Measurements from ENCODE around the gene EIF4ENIF1.
"Not testable (repeated sequence)": the region's sequence is repeated elsewhere in the genome, so short reads cannot be mapped to it uniquely, and the experiment has no call there.

EIF4ENIF1 gene

GRCh38 chr22:31496007-31496734, 6.5 kb upstream of the EIF4ENIF1 start, which contains the start of gene SFI1:
Gene SFI1, plus strand, starts transcription at chr22:31496536. Its CDS starts 11,749 bp downstream, at chr22:31508285.
- H3K4me3 ChIP-seq (ENCODE audit: low read depth, low read length): peak within 1 kb of the TSS; percentile 69
- peak; percentile 93 for DNase-seq (ENCODE audit: low read depth)
- TF ChIP-seq MYC (IDR thresholded peaks at IDR 0.05; ENCODE audit: low read depth, low read length) (no peak; the same call in 1 of the 2 replicates), POLR2A (IDR thresholded peaks at IDR 0.05; ENCODE audit: extremely low read depth, insufficient read length) (peak; percentile 27), CTCF (IDR thresholded peaks at IDR 0.05; ENCODE audit: low read depth, low read length) (peak; percentile 14), MAX (IDR thresholded peaks at IDR 0.05; ENCODE audit: low read depth, low read length) (peak; percentile 75)

- no peak for DNase-seq (ENCODE audit: low read depth)
- no peak for TF ChIP-seq MAX (IDR thresholded peaks at IDR 0.05; ENCODE audit: low read depth, low read length)
- no peak for TF ChIP-seq MYC (IDR thresholded peaks at IDR 0.05; ENCODE audit: low read depth, low read length)
- TF ChIP-seq CTCF (IDR thresholded peaks at IDR 0.05; ENCODE audit: low read depth, low read length): no peak
- TF ChIP-seq POLR2A (IDR thresholded peaks at IDR 0.05; ENCODE audit: extremely low read depth, insufficient read length): no peak
- peak overlapping the region; percentile 69 for H3K4me3 ChIP-seq (ENCODE audit: low read depth, low read length)
Measured at GRCh38 chr22:31495343-31495742, 5.7 kb upstream of the EIF4ENIF1 start.

DNA sequence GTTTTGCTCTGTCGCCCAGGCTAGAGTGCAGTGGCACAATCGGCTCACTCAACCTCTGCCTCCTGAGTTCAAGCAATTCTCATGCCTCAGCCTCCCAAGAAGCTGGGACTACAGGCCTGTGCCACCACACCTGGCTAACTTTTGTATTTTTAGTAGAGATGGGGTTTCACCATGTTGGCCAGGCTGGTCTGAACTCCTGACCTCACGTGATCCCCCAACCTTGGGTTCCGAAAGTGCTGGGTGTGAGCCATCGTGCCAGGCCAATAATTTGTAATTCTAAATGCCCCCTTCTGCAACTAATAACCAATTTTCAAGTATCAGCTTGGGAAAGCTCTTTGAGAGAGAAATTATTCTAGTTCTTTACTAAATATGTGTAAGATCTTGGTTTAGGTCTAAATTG, 3.7 kb upstream of the EIF4ENIF1 start:
- not testable (repeated sequence) for H3K4me3 ChIP-seq (ENCODE audit: low read depth, low read length); DNase-seq (ENCODE audit: low read depth)

- H3K4me3 ChIP-seq (ENCODE audit: low read depth, low read length): no peak overlapping the region
- TF ChIP-seq POLR2A (IDR thresholded peaks at IDR 0.05; ENCODE audit: extremely low read depth, insufficient read length) (no peak), MYC (IDR thresholded peaks at IDR 0.05; ENCODE audit: low read depth, low read length) (no peak), CTCF (IDR thresholded peaks at IDR 0.05; ENCODE audit: low read depth, low read length) (no peak), MAX (IDR thresholded peaks at IDR 0.05; ENCODE audit: low read depth, low read length) (no peak)
- DNase-seq (ENCODE audit: low read depth): no peak
Measured at GRCh38 chr22:31492151-31492550, 2.5 kb upstream of the EIF4ENIF1 start.

- TF ChIP-seq CTCF (IDR thresholded peaks at IDR 0.05; ENCODE audit: low read depth, low read length): no peak
- no peak for TF ChIP-seq MYC (IDR thresholded peaks at IDR 0.05; ENCODE audit: low read depth, low read length)
- TF ChIP-seq MAX (IDR thresholded peaks at IDR 0.05; ENCODE audit: low read depth, low read length): no peak
- TF ChIP-seq POLR2A (IDR thresholded peaks at IDR 0.05; ENCODE audit: extremely low read depth, insufficient read length): no peak
- DNase-seq (ENCODE audit: low read depth): no peak
- peak overlapping the region; percentile 98 for H3K4me3 ChIP-seq (ENCODE audit: low read depth, low read length)
Measured at GRCh38 chr22:31491218-31491962, 1.7 kb upstream of the EIF4ENIF1 start.

- peak overlapping the region; percentile 98 for H3K4me3 ChIP-seq (ENCODE audit: low read depth, low read length)
- peak; percentile 98 for DNase-seq (ENCODE audit: low read depth)
- TF ChIP-seq POLR2A (IDR thresholded peaks at IDR 0.05; ENCODE audit: extremely low read depth, insufficient read length): no peak
- peak; percentile 65 for TF ChIP-seq MAX (IDR thresholded peaks at IDR 0.05; ENCODE audit: low read depth, low read length)
- peak; percentile 74 for TF ChIP-seq MYC (IDR thresholded peaks at IDR 0.05; ENCODE audit: low read depth, low read length)
Measured at GRCh38 chr22:31490496-31490925, 869 bp upstream of the EIF4ENIF1 start.
